Right lobe of liver (tissue), 6 donors: ENCODE results near the gene VEZT. TPM values are rescaled to one million over a fixed set of nuclear protein-coding genes. Genes with fewer than 3 reads are reported as not detected.

Source experiments
- ATAC-seq, 4 donors: fragments of 200-7000 bp; cut with Tn5 transposase; one replicate each; pipeline ENCODE4 v1.9.1; 2020; ENCODE audit warnings: mild to moderate bottlenecking in 4 of 4, moderate library complexity in 4 of 4
- DNase-seq, 3 donors: peaks; one replicate each; pipeline ENCODE4 v3.0.0-alpha.2; 2020
- H3K27ac ChIP-seq, 3 donors: fragments of 200-600 bp; one replicate each; pipeline ENCODE4 v1.8.0; 2022
- H3K27me3 ChIP-seq, 2 donors: fragments of 200-600 bp; one replicate each; pipeline ENCODE4 v1.8.0; 2022
- H3K36me3 ChIP-seq, 4 donors: fragments of 200-600 bp; sonication (generic) in 1 of 4; one replicate each; pipeline versions ENCODE4 v1.5.1 to v1.8.0; 2017 to 2022; ENCODE audit warnings: control low read depth in 1 of 4
- H3K4me1 ChIP-seq, 4 donors: fragments of 200-600 bp; sonication (generic) in 1 of 4; one replicate each; pipeline versions ENCODE4 v1.5.1 to v1.8.0; 2017 to 2022; ENCODE audit warnings: control low read depth in 1 of 4
- H3K4me3 ChIP-seq, 3 donors: fragments of 200-600 bp; one replicate each; pipeline ENCODE4 v1.8.0; 2022
- H3K9me3 ChIP-seq, 4 donors: fragments of 200-600 bp; sonication (generic) in 1 of 4; one replicate each; pipeline versions ENCODE4 v1.5.1 to v1.8.0; 2017 to 2022; ENCODE audit warnings: control low read depth in 1 of 4
- CTCF ChIP-seq, 4 donors: fragments of 200-600 bp in 3 of 4; fragments of 450-650 bp in 1 of 4; IDR thresholded peaks; one replicate each; pipeline versions ENCODE4 v1.5.1 to v1.8.0; 2016 to 2022; ENCODE audit warnings: antibody characterized with exemption in 4 of 4, mild to moderate bottlenecking in 2 of 4
- POLR2A ChIP-seq: fragments of 450-650 bp; IDR thresholded peaks from one replicate; pipeline ENCODE4 v1.6.1; 2017; ENCODE audit warnings: antibody characterized with exemption, mild to moderate bottlenecking
- WGBS: methylation state at CpG from one replicate; pipeline ENCODE4 v1.1.6; 2018; ENCODE audit warnings: low coverage, low lambda C conversion rate; ENCODE audit not compliant: insufficient coverage; ENCODE audit errors: missing lambda C conversion rate; 5-methylcytosine and 5-hydroxymethylcytosine counted together
- intact Hi-C, 2 donors: fragments of 100-400 bp; cut with DNase I; formaldehyde crosslinking; loops; one replicate each; pipeline versions ENCODE4 v1.11.2 to v1.14.1; 2022
- total RNA-seq, 6 experiments: library from RNA; depleted of rRNA in 2 of 6; stranded (reverse); fragments of >200 nt in 2 of 6; fragmentation: NEBNext Ultra II Directional in 3 of 6; extraction: Animal tissue kit (Norgen Biotek cat#: 25700) in 3 of 6; gene quantifications; one replicate each; pipeline versions ENCODE4 v1.1.0 to v1.2.4, GENCODE V29; 2016 to 2023
- donor health status: DM: no; HTN: yes; CAD: no.
- donor health status: DM: no; HTN: no; CAD: no.
- donor health status: DM: no; HTN: no; CAD: no.
- donor health status: DM: no; HTN: yes; CAD: no.
- donor health status: DM: no; HTN: yes; CAD: no.

VEZT gene
- total RNA-seq, 6 experiments from 2014 or later = 23.5 to 34.2 (median 28.9) TPM

DNA sequence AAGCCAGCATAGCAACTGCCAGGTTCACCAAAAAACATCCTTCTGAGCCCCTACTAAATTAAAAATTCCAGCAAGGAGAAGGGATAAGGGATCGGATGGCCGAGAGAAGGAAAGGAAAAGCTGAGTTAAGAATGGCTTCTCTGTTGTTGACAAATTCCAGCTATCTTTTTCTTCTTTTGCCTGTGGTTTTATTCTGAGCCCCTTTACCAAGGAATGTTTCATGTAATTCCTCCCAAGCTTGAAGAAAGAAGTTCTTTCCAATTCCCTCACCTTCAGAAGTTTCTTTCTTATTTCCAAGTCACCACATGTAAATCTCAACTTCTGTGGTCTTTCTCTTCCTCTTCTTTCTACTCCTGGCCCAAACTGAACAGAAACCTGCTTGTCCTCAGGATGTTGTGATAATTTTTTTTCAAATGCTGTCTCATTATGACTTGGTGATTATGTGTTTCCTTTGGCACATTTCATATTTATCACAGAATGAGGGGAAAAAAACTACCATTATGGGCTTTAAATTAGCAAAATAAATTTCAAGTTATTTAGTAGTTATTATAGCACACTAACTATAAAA is 40.3 kb upstream of the VEZT start:
- H3K9me3 ChIP-seq = no peaks in the 10 kb centered on the region
- no peak overlapping the region for H3K27ac ChIP-seq
- intact Hi-C loops = no loop called here
- no peaks in the 10 kb centered on the region for H3K36me3 ChIP-seq
- TF ChIP-seq CTCF (IDR thresholded peaks at IDR 0.05) (no peak), POLR2A (no peak)
- WGBS = 48% methylated on average over 2 of the region's 2 CpGs
- no peak overlapping the region for H3K4me3 ChIP-seq
- H3K27me3 ChIP-seq = no peaks in the 10 kb centered on the region
- no peaks in the 10 kb centered on the region for H3K4me1 ChIP-seq
- DNase-seq (no peak), ATAC-seq (no peak)

GRCh38 chr12:95178136-95178535 is 39.5 kb upstream of the VEZT start:
- no peak overlapping the region for H3K4me3 ChIP-seq
- no peak overlapping the region for H3K27ac ChIP-seq
- DNase-seq (no peak), ATAC-seq (no peak)
- H3K27me3 ChIP-seq = no peaks in the 10 kb centered on the region
- H3K36me3 ChIP-seq = no peaks in the 10 kb centered on the region
- H3K9me3 ChIP-seq = no peaks in the 10 kb centered on the region
- no peak for TF ChIP-seq POLR2A
- no peak for TF ChIP-seq CTCF (IDR thresholded peaks at IDR 0.05)
- no peaks in the 10 kb centered on the region for H3K4me1 ChIP-seq
- WGBS = 63% methylated on average over 4 of the region's 4 CpGs
- intact Hi-C loops = no loop called here

DNA sequence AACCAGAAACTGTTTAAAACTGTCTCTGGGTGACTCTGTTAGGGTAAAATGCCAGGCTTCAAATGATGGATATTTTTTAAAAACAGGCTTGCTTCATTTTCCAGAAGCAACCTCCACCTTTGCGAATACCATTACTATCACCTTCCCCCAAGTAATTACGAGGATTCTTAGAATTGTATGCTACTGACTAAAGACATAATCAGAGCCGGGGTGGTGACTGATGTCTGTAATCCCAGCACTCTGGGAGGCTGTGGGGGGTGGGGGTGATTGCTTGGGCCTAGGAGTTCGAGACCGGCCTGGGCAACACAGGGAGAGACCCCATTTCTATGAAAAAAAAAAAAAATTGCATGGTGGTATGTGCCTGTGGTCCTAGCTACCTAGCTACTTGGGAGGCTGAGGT is 38.6 kb upstream of the VEZT start:
- 80% methylated on average over 5 of the region's 5 CpGs for WGBS
- Histone ChIP-seq H3K27me3 (no peaks in the 10 kb centered on the region), H3K36me3 (no peaks in the 10 kb centered on the region), H3K4me1 (no peaks in the 10 kb centered on the region), H3K9me3 (no peaks in the 10 kb centered on the region), H3K27ac (no peak overlapping the region), H3K4me3 (no peak overlapping the region)
- ATAC-seq = no peak
- intact Hi-C loops = no loop called here
- DNase-seq = no peak
- TF ChIP-seq CTCF (IDR thresholded peaks at IDR 0.05) (no peak), POLR2A (no peak)

- Histone ChIP-seq H3K4me3 (no peak overlapping the region), H3K27me3 (no peaks in the 10 kb centered on the region), H3K36me3 (no peaks in the 10 kb centered on the region), H3K27ac (no peak overlapping the region), H3K4me1 (no peaks in the 10 kb centered on the region), H3K9me3 (no peaks in the 10 kb centered on the region)
- intact Hi-C loops = no loop called here
- DNase-seq = no peak
- 90% methylated on average over 2 of the region's 2 CpGs for whole genome bisulfite sequencing
- TF ChIP-seq CTCF (IDR thresholded peaks at IDR 0.05) = no peak
- no peak for TF ChIP-seq POLR2A
- ATAC-seq = no peak
These were observed 36.5 kb upstream of the VEZT start for GRCh38 chr12:95181103-95181502.

- Histone ChIP-seq H3K36me3 (no peaks in the 10 kb centered on the region), H3K27ac (no peak overlapping the region), H3K9me3 (no peaks in the 10 kb centered on the region), H3K4me1 (peaks cover 0 to 4% (median 0%) of the 10 kb centered on the region in 4 donors), H3K27me3 (no peaks in the 10 kb centered on the region), H3K4me3 (no peak overlapping the region)
- intact Hi-C loops = no loop called here
- ATAC-seq (no peak), DNase-seq (no peak)
- TF ChIP-seq CTCF (IDR thresholded peaks at IDR 0.05) (no peak), POLR2A (no peak)
- 60% methylated on average over 4 of the region's 5 CpGs for WGBS
These were observed 34.7 kb upstream of the VEZT start for GRCh38 chr12:95182868-95183415.
